Vagina (tissue), 2 donors: ENCODE results near the gene AGAP3.

Source experiments
- CTCF ChIP-seq, 3 experiments: fragments of 450-650 bp in 2 of 3; fragments of 200-600 bp in 1 of 3; sonication (generic) in 1 of 3; IDR thresholded peaks; one replicate each; pipeline ENCODE4 v1.5.1; 2017 to 2019; ENCODE audit warnings: antibody characterized with exemption in 3 of 3, mild to moderate bottlenecking in 2 of 3, moderate library complexity in 2 of 3
- POLR2A ChIP-seq, 2 donors: fragments of 450-650 bp; IDR thresholded peaks; one replicate each; pipeline ENCODE4 v1.6.1; 2017; ENCODE audit warnings: antibody characterized with exemption in 2 of 2, mild to moderate bottlenecking in 2 of 2, moderate library complexity in 2 of 2
- POLR2AphosphoS5 ChIP-seq, 2 donors: sonication (generic); formaldehyde crosslinking; IDR thresholded peaks; one replicate each; pipeline ENCODE4 v1.9.0; 2017; ENCODE audit warnings: antibody characterized with exemption in 2 of 2, mild to moderate bottlenecking in 2 of 2, low read depth in 1 of 2; ENCODE audit not compliant: insufficient read depth in 1 of 2

- TF ChIP-seq CTCF (IDR thresholded peaks at IDR 0.05) (no peak), POLR2A (IDR thresholded peaks at IDR 0.05) (no peak), POLR2AphosphoS5 (IDR thresholded peaks at IDR 0.05; ENCODE audit: insufficient read depth in 1 of 2, low read depth in 1 of 2) (peak in 1 of 2 donors; percentile 55)
Measured at GRCh38 chr7:151115836-151116418, 29.7 kb downstream of the AGAP3 start.
